HepG2 (cell line): Measurements from ENCODE around the gene NUB1. TPM values are rescaled to one million over a fixed set of nuclear protein-coding genes. Genes with fewer than 3 reads are reported as not detected.

ENCODE experiments used
- ATAC-seq: fragments of 200-7000 bp; cut with Tn5 transposase; 3 replicates; pipeline ENCODE4 v1.9.1; 2020; ENCODE audit warnings: mild to moderate bottlenecking, moderate library complexity
- BruUV-seq: library from RNA; stranded (reverse); fragments of 400-500 nt; replicated peaks from 2 replicates; lab custom pipeline; 2021; lab: Mats Ljungman, UMichigan
- CTCF ChIA-PET: fragments of 300-600 bp; formaldehyde crosslinking; extraction: SDS; loops from one replicate; lab custom pipeline; 2021; ENCODE audit warnings: low total read pairs, inconsistent platforms, low intra/inter-chr PET ratio; lab: Yijun Ruan, JAX
- POLR2A ChIA-PET: fragments of 350-600 bp; sonication (Branson Sonifier 250); formaldehyde crosslinking; loops from one replicate; lab custom pipeline; 2020; ENCODE audit warnings: antibody characterized with exemption, inconsistent platforms; lab: Yijun Ruan, JAX
- DNase-seq: peaks from one replicate; pipeline ENCODE4 v3.0.0-alpha.2; 2015; ENCODE audit warnings: low spot score
- FAIRE-seq: peaks from 3 replicates; lab custom pipeline; 2011; peaks lifted over from hg19 to GRCh38; lab: Jason Lieb, UNC
- H2AFZ ChIP-seq: one replicate; pipeline ENCODE4 v1.6.1; 2011; ENCODE audit warnings: low read length, inconsistent platforms
- H3K27ac ChIP-seq: fragments of 300-600 bp; 3 replicates; pipeline ENCODE4 v1.8.0; 2011; ENCODE audit warnings: mixed run types, mild to moderate bottlenecking, mixed read lengths, low read length, inconsistent platforms; ENCODE audit not compliant: insufficient read depth; ENCODE audit errors: extremely low read length
- H3K27me3 ChIP-seq, 2 experiments: fragments of 200-600 bp in 1 of 2; 2 replicates in 1 of 2; 3 replicates in 1 of 2; pipeline versions ENCODE4 v1.6.0 to v1.8.0; 2011; ENCODE audit warnings: low read length in 2 of 2, mild to moderate bottlenecking in 2 of 2, moderate library complexity in 2 of 2, inconsistent platforms in 1 of 2; ENCODE audit not compliant: insufficient read depth in 2 of 2, control insufficient read depth in 1 of 2
- H3K36me3 ChIP-seq, 2 experiments: fragments of 200-600 bp in 1 of 2; replicated peaks in 1 of 2; 2 replicates in 1 of 2; 3 replicates in 1 of 2; pipeline versions ENCODE4 v1.5.1 to v1.8.0; 2011; ENCODE audit warnings: low read length in 2 of 2, inconsistent platforms in 1 of 2; ENCODE audit not compliant: insufficient read depth in 2 of 2, control insufficient read depth in 1 of 2
- H3K4me1 ChIP-seq: 2 replicates; pipeline ENCODE4 v1.5.1; 2012; ENCODE audit warnings: low read length, inconsistent platforms; ENCODE audit not compliant: insufficient read depth
- H3K4me2 ChIP-seq: 2 replicates; pipeline ENCODE4 v1.6.0; 2011; ENCODE audit warnings: low read depth, low read length, inconsistent platforms
- H3K4me3 ChIP-seq, 3 experiments: fragments of 200-600 bp in 1 of 3; sonication (generic), shearing (Covaris generic) in 1 of 3; replicated peaks in 1 of 3; 2 replicates each; pipeline ENCODE4 v1.5.1; 2011 to 2016; ENCODE audit warnings: low read length in 3 of 3, inconsistent platforms in 2 of 3, low read depth in 2 of 3, mild to moderate bottlenecking in 2 of 3, control low read depth in 1 of 3, mixed read lengths in 1 of 3; ENCODE audit not compliant: insufficient read depth in 1 of 3
- H3K79me2 ChIP-seq: one replicate; pipeline ENCODE4 v1.6.1; 2011; ENCODE audit warnings: low read length, inconsistent platforms; ENCODE audit not compliant: insufficient read depth
- H3K9ac ChIP-seq: 2 replicates; pipeline ENCODE4 v1.6.0; 2011; ENCODE audit warnings: mild to moderate bottlenecking, low read depth, low read length, inconsistent platforms; ENCODE audit not compliant: insufficient read depth
- H3K9me3 ChIP-seq: 2 replicates; pipeline ENCODE4 v1.5.1; 2012; ENCODE audit warnings: mild to moderate bottlenecking, low read length
- H4K20me1 ChIP-seq: 2 replicates; pipeline ENCODE4 v1.6.0; 2011; ENCODE audit warnings: inconsistent platforms, mild to moderate bottlenecking, low read length, moderate library complexity; ENCODE audit not compliant: insufficient read depth
- DMAP1 ChIP-seq: IDR thresholded peaks from 2 replicates; pipeline ENCODE4 v1.6.1; 2016
- DMTF1 ChIP-seq: sonication (generic); formaldehyde crosslinking; IDR thresholded peaks from 2 replicates; pipeline ENCODE4 v1.4.0; 2020; ENCODE audit warnings: mild to moderate bottlenecking, missing genetic modification reagents
- E2F1 ChIP-seq: sonication (generic); formaldehyde crosslinking; IDR thresholded peaks from 2 replicates; pipeline ENCODE4 v1.5.0; 2020; ENCODE audit warnings: missing genetic modification reagents
- GPN1 ChIP-seq: sonication (generic); formaldehyde crosslinking; IDR thresholded peaks from 2 replicates; pipeline ENCODE4 v1.5.1; 2020; ENCODE audit warnings: missing genetic modification reagents, borderline replicate concordance
- HNRNPUL1 ChIP-seq: fragments of 200-400 bp; formaldehyde crosslinking; IDR thresholded peaks from 2 replicates; pipeline ENCODE4 v1.6.1; 2017; ENCODE audit warnings: low read depth, mild to moderate bottlenecking, low read length, moderate library complexity
- HOXA9 ChIP-seq: sonication (generic); formaldehyde crosslinking; IDR thresholded peaks from 2 replicates; pipeline ENCODE4 v1.8.1; 2022; ENCODE audit warnings: missing genetic modification reagents, mild to moderate bottlenecking, moderate library complexity, borderline replicate concordance
- MBNL3 ChIP-seq: fragments of 250-450 bp; sonication (Bioruptor Pico); conservative IDR thresholded peaks from 2 replicates; pipeline ENCODE4 v1.8.0; 2022; ENCODE audit warnings: mild to moderate bottlenecking, inconsistent platforms
- NCOA2 ChIP-seq: sonication (generic); formaldehyde crosslinking; IDR thresholded peaks from 2 replicates; pipeline ENCODE4 v1.8.0; 2022; ENCODE audit warnings: inconsistent platforms
- PHF20 ChIP-seq: sonication (generic); formaldehyde crosslinking; IDR thresholded peaks from 2 replicates; pipeline ENCODE4 v1.5.0; 2020; ENCODE audit warnings: mild to moderate bottlenecking, missing genetic modification reagents
- PRDM10 ChIP-seq: sonication (generic); formaldehyde crosslinking; IDR thresholded peaks from 2 replicates; pipeline ENCODE4 v1.4.0; 2020; ENCODE audit warnings: low read depth, missing genetic modification reagents
- RAD21 ChIP-seq: fragments of 450-650 bp; formaldehyde crosslinking; IDR thresholded peaks from 2 replicates; pipeline ENCODE4 v1.5.0; 2020; ENCODE audit warnings: mild to moderate bottlenecking
- TFE3 ChIP-seq: IDR thresholded peaks from 2 replicates; pipeline ENCODE4 v1.6.1; 2016
- ZBTB8A ChIP-seq: sonication (generic); formaldehyde crosslinking; IDR thresholded peaks from 2 replicates; pipeline ENCODE4 v1.4.0; 2020; ENCODE audit warnings: mild to moderate bottlenecking, low read depth, missing genetic modification reagents, borderline replicate concordance
- ZNF740 ChIP-seq: sonication (generic); formaldehyde crosslinking; IDR thresholded peaks from 2 replicates; pipeline ENCODE4 v1.4.0; 2020; ENCODE audit warnings: missing genetic modification reagents
- ZNF749 ChIP-seq: sonication (generic); formaldehyde crosslinking; IDR thresholded peaks from 2 replicates; pipeline ENCODE4 v1.8.0; 2022; ENCODE audit warnings: mild to moderate bottlenecking, missing genetic modification reagents, moderate library complexity, borderline replicate concordance
- ZNF790 ChIP-seq: sonication (generic); formaldehyde crosslinking; IDR thresholded peaks from 2 replicates; pipeline ENCODE4 v1.8.0; 2022; ENCODE audit warnings: missing genetic modification reagents, mild to moderate bottlenecking, borderline replicate concordance
- ZSCAN20 ChIP-seq: sonication (generic); formaldehyde crosslinking; IDR thresholded peaks from 2 replicates; pipeline ENCODE4 v1.4.0; 2020; ENCODE audit warnings: missing genetic modification reagents, mild to moderate bottlenecking, borderline replicate concordance
- WGBS: methylation state at CpG from one replicate; pipeline ENCODE4 v1.1.6; 2017; ENCODE audit warnings: low lambda C conversion rate; 5-methylcytosine and 5-hydroxymethylcytosine counted together
- in situ Hi-C: cut with HindIII; loops from 2 replicates; pipeline ENCODE4 v1.10.0; 2017; ENCODE audit warnings: low pct_unique_long_range_greater_than_20kb; ENCODE audit not compliant: extremely low pct_ligation_motif_present
- intact Hi-C: fragments of 100-400 bp; cut with micrococcal nuclease; formaldehyde crosslinking; loops from one replicate; pipeline ENCODE4 v1.10.0; 2022; ENCODE audit not compliant: unreplicated experiment
- polyA plus RNA-seq, 8 experiments: library from polyadenylated mRNA; depleted of rRNA in 3 of 8; stranded (reverse) in 7 of 8; unstranded in 1 of 8; fragments of >200 nt; fragmentation: Illumina TruSeq in 4 of 8; extraction: Trizol in 4 of 8; gene quantifications; 2 replicates each; pipeline versions ENCODE4 v1.2.1 to v1.2.3, GENCODE V29; 2011 to 2016; ENCODE audit warnings: low read depth in 4 of 8, missing spikeins in 1 of 8, mixed read lengths in 1 of 8; ENCODE audit not compliant: insufficient read depth in 1 of 8
- total RNA-seq, 5 experiments: library from RNA; depleted of rRNA; stranded (reverse); fragments of >200 nt; fragmentation: Illumina TruSeq; extraction: Trizol; gene quantifications; 2 replicates each; pipeline ENCODE4 v1.2.3, GENCODE V29; 2016; ENCODE audit warnings: low read depth in 1 of 5

Gene NUB1
- total and polyA plus RNA-seq, 2 of the 13 experiments (the other 11 are each of a cell fraction or from before 2014, with no cell fraction given) = 27.1 to 37.0 TPM

GRCh38 chr7:151384352-151384697, 42.7 kb downstream of the NUB1 start:
- no TSS peak for BruUV-seq
- ChIA-PET CTCF (no interaction called here), POLR2A (no interaction called here)
- no peak for FAIRE-seq
- DNase-seq = no peak
- Histone ChIP-seq H3K36me3 (no peaks in the 10 kb centered on the region), H2AFZ (no peak overlapping the region), H3K9ac (no peak overlapping the region), H3K4me1 (no peaks in the 10 kb centered on the region), H3K9me3 (no peaks in the 10 kb centered on the region), H3K27me3 (peaks cover 14 to 73% of the 10 kb centered on the region in 2 experiments), H3K4me3 (no peak overlapping the region), H3K27ac (no peak overlapping the region), H3K4me2 (no peak overlapping the region), H3K79me2 (no peaks in the 10 kb centered on the region), H4K20me1 (no peaks in the 10 kb centered on the region; the same call in 1 of the 2 replicates)
- WGBS = 49% methylated on average over 6 of the region's 6 CpGs
- no peak for ATAC-seq
- in situ Hi-C loops = no loop called here
- intact Hi-C loops = no loop called here
- TF ChIP-seq HOXA9 (CRISPR knock-in tag) (no peak), TFE3 (CRISPR knock-in tag) (no peak), ZSCAN20 (CRISPR knock-in tag) (no peak), RAD21 (CRISPR knock-in tag) (no peak), PRDM10 (CRISPR knock-in tag) (no peak), ZNF749 (CRISPR knock-in tag) (no peak), PHF20 (CRISPR knock-in tag) (no peak), MBNL3 (CRISPR knock-in tag) (no peak), ZBTB8A (CRISPR knock-in tag) (no peak), ZNF790 (no peak), DMAP1 (no peak), HNRNPUL1 (no peak), NCOA2 (CRISPR knock-in tag) (no peak), ZNF740 (CRISPR knock-in tag) (no peak), DMTF1 (no peak), GPN1 (CRISPR knock-in tag) (no peak), E2F1 (CRISPR knock-in tag) (no peak)
